ENCODE results near the gene ATP2A3. TPM values are rescaled to one million over a fixed set of nuclear protein-coding genes. Genes with fewer than 3 reads are reported as not detected.

The ATP2A3 gene
- total RNA-seq, 1 experiment from 2014 or later: 4.4 TPM

DNA sequence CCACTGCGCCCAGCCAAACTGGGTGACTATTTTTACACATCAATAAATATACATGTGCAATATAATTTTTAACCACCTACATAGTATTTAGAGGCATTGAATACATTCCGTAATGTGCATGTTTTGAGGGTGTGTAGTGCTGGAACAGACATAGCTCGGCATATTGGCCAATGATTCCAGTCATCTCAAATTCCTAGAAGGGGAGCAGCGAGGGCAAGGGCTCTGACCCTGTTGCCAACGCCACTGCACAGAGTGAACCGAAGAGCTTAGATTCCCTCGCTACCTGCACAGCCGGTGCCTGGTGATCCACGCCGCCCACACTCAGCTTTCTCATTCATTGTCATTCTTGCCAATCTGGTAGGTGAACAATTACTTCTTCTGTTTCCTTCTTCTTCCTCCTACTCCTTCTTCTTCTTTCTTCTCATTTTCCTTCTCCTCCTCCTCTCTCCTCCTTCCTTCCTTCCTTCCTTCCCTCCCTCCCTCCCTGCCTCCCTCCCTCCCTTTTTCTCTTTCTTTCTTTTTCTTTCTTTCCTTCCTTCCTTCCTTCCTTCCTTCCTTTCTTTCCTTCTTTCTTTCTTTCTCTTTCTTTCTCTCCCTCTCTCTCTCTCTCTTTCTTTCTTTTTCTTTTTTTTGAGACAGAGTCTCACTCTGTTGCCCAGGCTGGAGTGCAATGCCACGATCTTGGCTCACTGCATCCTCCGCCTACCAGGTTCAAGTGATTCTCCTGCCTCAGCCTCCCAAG, 26.3 kb upstream of the ATP2A3 start:
- H3K9me3 ChIP-seq (ENCODE audit: insufficient read depth, low read depth): no peaks in the 10 kb centered on the region
- peaks cover 23% of the 10 kb centered on the region for H3K27me3 ChIP-seq (ENCODE audit: insufficient read depth, low read depth)
- no peak for DNase-seq
- no peaks in the 10 kb centered on the region for H3F3A ChIP-seq (ENCODE audit: insufficient read depth, low read depth)
- no peaks in the 10 kb centered on the region for H3K9me2 ChIP-seq (ENCODE audit: insufficient read depth)
- TF ChIP-seq, protein P1, sequence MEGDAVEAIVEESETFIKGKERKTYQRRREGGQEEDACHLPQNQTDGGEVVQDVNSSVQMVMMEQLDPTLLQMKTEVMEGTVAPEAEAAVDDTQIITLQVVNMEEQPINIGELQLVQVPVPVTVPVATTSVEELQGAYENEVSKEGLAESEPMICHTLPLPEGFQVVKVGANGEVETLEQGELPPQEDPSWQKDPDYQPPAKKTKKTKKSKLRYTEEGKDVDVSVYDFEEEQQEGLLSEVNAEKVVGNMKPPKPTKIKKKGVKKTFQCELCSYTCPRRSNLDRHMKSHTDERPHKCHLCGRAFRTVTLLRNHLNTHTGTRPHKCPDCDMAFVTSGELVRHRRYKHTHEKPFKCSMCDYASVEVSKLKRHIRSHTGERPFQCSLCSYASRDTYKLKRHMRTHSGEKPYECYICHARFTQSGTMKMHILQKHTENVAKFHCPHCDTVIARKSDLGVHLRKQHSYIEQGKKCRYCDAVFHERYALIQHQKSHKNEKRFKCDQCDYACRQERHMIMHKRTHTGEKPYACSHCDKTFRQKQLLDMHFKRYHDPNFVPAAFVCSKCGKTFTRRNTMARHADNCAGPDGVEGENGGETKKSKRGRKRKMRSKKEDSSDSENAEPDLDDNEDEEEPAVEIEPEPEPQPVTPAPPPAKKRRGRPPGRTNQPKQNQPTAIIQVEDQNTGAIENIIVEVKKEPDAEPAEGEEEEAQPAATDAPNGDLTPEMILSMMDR (conservative IDR thresholded peaks at IDR 0.05): no peak
- TF ChIP-seq EZH2 (IDR thresholded peaks at IDR 0.05; ENCODE audit: low read depth): no peak
- intact Hi-C loops (cut with micrococcal nuclease; ENCODE audit: unreplicated experiment): no loop called here
- CTCF ChIA-PET: no interaction called here
- H3K27ac ChIP-seq: no peak overlapping the region
- no TSS peak for BruUV-seq (replicated peaks)
- POLR2A ChIA-PET (ENCODE audit: unreplicated experiment): interaction anchor here (0.6 to 0.8 kb wide), 2 partner anchors 9 to 98 kb away, joined by 3 to 30 read pairs; no protein-coding TSS in a partner anchor
- no peak overlapping the region for H3K4me2 ChIP-seq
- H4K20me1 ChIP-seq (ENCODE audit: insufficient read depth): no peaks in the 10 kb centered on the region
- no peaks in the 10 kb centered on the region for H3K79me2 ChIP-seq (ENCODE audit: low read depth)
- H3K4me3 ChIP-seq: no peak overlapping the region
- no peak overlapping the region for H2AFZ ChIP-seq
- H3K36me3 ChIP-seq (ENCODE audit: low read depth): no peaks in the 10 kb centered on the region
- H3K4me1 ChIP-seq (replicated peaks; ENCODE audit: insufficient read depth): no peaks in the 10 kb centered on the region

DNA sequence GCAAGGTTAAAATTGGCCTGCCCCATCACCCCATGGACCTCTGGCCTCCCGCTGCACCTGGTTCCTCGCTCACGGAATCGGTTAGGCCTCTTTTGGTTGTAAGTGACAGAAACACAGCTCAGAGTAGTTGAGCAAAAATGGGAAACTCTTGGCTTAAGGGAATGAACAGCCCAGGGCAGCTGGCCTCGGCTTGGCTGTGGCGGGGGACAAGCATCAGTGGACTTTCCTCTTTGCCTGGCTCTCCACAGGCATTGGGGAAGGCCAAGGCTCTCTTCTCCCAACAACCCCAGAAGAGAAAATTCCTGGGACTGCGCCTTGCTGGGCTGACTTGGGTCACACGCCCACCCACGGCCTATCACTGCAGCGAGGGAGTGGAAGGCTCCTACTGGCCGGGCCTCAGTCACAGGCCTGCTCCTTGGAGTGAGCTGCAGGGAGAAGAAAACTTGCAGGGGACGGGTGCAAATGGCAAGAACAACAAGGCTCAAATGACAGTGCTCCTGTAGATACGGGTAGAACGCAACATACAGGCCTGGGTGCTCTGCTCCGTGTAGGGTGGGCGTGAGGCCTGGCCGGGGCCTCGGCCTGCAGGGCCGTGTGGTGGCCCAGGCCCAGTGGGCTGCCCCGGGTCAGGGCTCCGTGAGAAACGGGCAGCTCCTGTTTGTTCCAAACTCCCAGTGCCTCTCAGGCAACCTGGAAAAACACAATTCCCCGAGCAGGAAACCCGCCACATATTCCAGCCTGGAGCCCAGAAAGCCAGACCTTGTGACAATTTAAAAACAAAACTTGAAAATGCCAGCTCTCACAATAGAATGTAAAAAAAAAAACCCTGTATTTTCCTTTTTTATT, 25.0 kb upstream of the ATP2A3 start:
- no peaks in the 10 kb centered on the region for H3K9me2 ChIP-seq (ENCODE audit: insufficient read depth)
- H3K4me2 ChIP-seq: no peak overlapping the region
- H3F3A ChIP-seq (ENCODE audit: insufficient read depth, low read depth): no peaks in the 10 kb centered on the region
- no peak overlapping the region for H2AFZ ChIP-seq
- no peak overlapping the region for H3K27ac ChIP-seq
- H3K27me3 ChIP-seq (ENCODE audit: insufficient read depth, low read depth): peaks cover 25% of the 10 kb centered on the region
- H3K4me3 ChIP-seq: no peak overlapping the region
- H3K36me3 ChIP-seq (ENCODE audit: low read depth): no peaks in the 10 kb centered on the region
- CTCF ChIA-PET: interaction anchor here (0.6 kb wide), 1 partner anchor 215 kb away, joined by 3 read pairs; no protein-coding TSS in a partner anchor
- POLR2A ChIA-PET (ENCODE audit: unreplicated experiment): no interaction called here
- no peaks in the 10 kb centered on the region for H4K20me1 ChIP-seq (ENCODE audit: insufficient read depth)
- no TSS peak for BruUV-seq (replicated peaks)
- no peaks in the 10 kb centered on the region for H3K9me3 ChIP-seq (ENCODE audit: insufficient read depth, low read depth)
- intact Hi-C loops (cut with micrococcal nuclease; ENCODE audit: unreplicated experiment): no loop called here
- TF ChIP-seq, protein P1 (conservative IDR thresholded peaks at IDR 0.05): no peak
- TF ChIP-seq EZH2 (IDR thresholded peaks at IDR 0.05; ENCODE audit: low read depth): no peak
- DNase-seq: no peak
- no peaks in the 10 kb centered on the region for H3K4me1 ChIP-seq (replicated peaks; ENCODE audit: insufficient read depth)
- no peaks in the 10 kb centered on the region for H3K79me2 ChIP-seq (ENCODE audit: low read depth)

DNA sequence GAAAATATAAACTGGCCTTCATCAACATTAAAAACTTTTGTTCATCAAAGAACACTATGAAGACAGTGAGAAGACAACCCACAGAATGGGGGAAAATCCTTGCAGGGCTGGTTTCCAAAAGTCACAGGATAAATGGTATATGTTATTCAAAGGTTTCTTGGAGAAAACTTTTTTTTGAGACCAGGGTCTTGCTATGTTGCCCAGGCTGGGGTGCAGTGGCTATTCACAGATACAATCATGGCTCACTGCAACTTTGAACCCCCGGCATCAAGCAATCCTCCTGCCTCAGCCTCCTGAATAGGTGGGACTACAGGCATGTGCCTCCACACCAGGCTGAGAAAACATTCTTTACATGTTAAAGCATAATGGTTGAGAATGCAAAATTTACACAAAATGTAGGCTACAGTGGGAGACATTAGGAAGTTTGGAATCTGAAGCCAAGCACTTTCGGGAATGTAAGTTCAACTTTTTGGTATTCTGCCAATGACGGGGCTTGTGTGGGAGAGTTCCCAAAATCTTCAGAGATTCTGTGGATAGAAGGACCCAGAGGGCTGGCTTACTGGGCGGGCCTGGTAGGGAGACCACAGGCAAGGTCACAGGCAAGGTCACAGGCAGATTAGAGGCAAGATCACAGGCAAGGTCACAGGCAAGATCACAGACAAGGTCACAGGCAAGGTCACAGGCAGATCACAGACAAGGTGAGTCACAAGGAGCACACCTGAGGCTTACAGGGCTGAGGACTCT, 24.2 kb upstream of the ATP2A3 start:
- BruUV-seq (replicated peaks): no TSS peak
- CTCF ChIA-PET: no interaction called here

More for the DNA sequence above, 24.2 kb upstream of the ATP2A3 start:
- peaks cover 25% of the 10 kb centered on the region for H3K27me3 ChIP-seq (ENCODE audit: insufficient read depth, low read depth)
- intact Hi-C loops (cut with micrococcal nuclease; ENCODE audit: unreplicated experiment): no loop called here
- H2AFZ ChIP-seq: no peak overlapping the region
- no peaks in the 10 kb centered on the region for H3K36me3 ChIP-seq (ENCODE audit: low read depth)
- POLR2A ChIA-PET (ENCODE audit: unreplicated experiment): no interaction called here
- H3F3A ChIP-seq (ENCODE audit: insufficient read depth, low read depth): no peaks in the 10 kb centered on the region
- no peaks in the 10 kb centered on the region for H4K20me1 ChIP-seq (ENCODE audit: insufficient read depth)
- no peaks in the 10 kb centered on the region for H3K79me2 ChIP-seq (ENCODE audit: low read depth)
- H3K4me2 ChIP-seq: no peak overlapping the region
- H3K4me3 ChIP-seq: no peak overlapping the region
- DNase-seq: no peak
- no peaks in the 10 kb centered on the region for H3K9me3 ChIP-seq (ENCODE audit: insufficient read depth, low read depth)
- TF ChIP-seq EZH2 (IDR thresholded peaks at IDR 0.05; ENCODE audit: low read depth): no peak
- TF ChIP-seq, protein P1 (conservative IDR thresholded peaks at IDR 0.05): no peak
- H3K9me2 ChIP-seq (ENCODE audit: insufficient read depth): no peaks in the 10 kb centered on the region
- no peaks in the 10 kb centered on the region for H3K4me1 ChIP-seq (replicated peaks; ENCODE audit: insufficient read depth)
- no peak overlapping the region for H3K27ac ChIP-seq
